Stomach (tissue), 4 donors: Measurements from ENCODE around the gene TMEM92.

Source experiments
- EP300 ChIP-seq: sonication (generic); formaldehyde crosslinking; IDR thresholded peaks from one replicate; pipeline ENCODE4 v1.6.1; 2017; ENCODE audit warnings: antibody characterized with exemption
- POLR2A ChIP-seq, 4 donors: fragments of 450-650 bp; IDR thresholded peaks; one replicate each; pipeline ENCODE4 v1.6.1; 2016; ENCODE audit warnings: antibody characterized with exemption in 4 of 4, control low read depth in 2 of 4, mild to moderate bottlenecking in 1 of 4, moderate library complexity in 1 of 4
- TF ChIP-seq, protein P1 (sequence below), 7 experiments: fragments of 450-650 bp in 4 of 7; fragments of 200-600 bp in 3 of 7; sonication (generic) in 3 of 7; IDR thresholded peaks; one replicate each; pipeline ENCODE4 v1.5.1; 2016 to 2019; ENCODE audit warnings: antibody characterized with exemption in 7 of 7, control low read depth in 2 of 7, mild to moderate bottlenecking in 1 of 7

DNA sequence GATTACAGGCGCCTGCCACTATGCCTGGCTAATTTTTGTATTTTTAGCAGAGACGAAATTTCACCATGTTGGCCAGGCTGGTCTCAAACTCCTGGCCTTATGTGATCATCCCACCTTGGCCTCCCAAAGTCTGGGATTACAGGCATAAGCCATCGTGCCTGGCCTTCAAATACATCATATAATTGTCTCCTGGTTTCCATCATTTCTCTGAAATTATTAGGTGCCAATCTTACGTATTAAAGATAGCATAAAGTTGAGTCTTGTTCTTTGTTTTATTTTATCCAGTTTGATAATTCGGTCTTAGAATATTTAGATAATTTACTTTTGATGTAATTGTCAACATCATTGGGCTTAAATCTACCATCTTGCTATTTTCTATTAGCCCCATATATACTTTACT is 32.8 kb upstream of the TMEM92 start:
- TF ChIP-seq, protein P1, sequence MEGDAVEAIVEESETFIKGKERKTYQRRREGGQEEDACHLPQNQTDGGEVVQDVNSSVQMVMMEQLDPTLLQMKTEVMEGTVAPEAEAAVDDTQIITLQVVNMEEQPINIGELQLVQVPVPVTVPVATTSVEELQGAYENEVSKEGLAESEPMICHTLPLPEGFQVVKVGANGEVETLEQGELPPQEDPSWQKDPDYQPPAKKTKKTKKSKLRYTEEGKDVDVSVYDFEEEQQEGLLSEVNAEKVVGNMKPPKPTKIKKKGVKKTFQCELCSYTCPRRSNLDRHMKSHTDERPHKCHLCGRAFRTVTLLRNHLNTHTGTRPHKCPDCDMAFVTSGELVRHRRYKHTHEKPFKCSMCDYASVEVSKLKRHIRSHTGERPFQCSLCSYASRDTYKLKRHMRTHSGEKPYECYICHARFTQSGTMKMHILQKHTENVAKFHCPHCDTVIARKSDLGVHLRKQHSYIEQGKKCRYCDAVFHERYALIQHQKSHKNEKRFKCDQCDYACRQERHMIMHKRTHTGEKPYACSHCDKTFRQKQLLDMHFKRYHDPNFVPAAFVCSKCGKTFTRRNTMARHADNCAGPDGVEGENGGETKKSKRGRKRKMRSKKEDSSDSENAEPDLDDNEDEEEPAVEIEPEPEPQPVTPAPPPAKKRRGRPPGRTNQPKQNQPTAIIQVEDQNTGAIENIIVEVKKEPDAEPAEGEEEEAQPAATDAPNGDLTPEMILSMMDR (IDR thresholded peaks at IDR 0.05) = no peak
- TF ChIP-seq EP300 = no peak
- TF ChIP-seq POLR2A (IDR thresholded peaks at IDR 0.05) = no peak
